Epithelial cell of esophagus (primary cell): ENCODE measurements around the gene OTOP1.
"Not testable (repeated sequence)": the region's sequence is repeated elsewhere in the genome, so short reads cannot be mapped to it uniquely, and the experiment has no call there.

ENCODE experiments used
- DNase-seq: peaks from one replicate; pipeline ENCODE4 v3.0.0; 2010; ENCODE audit warnings: low read depth
- H3K4me3 ChIP-seq: 2 replicates; pipeline ENCODE4 v1.5.1; 2011; ENCODE audit warnings: mild to moderate bottlenecking, low read length, control low read depth
- TF ChIP-seq, protein P1 (sequence below): IDR thresholded peaks from 2 replicates; pipeline ENCODE4 v1.5.1; 2011; ENCODE audit warnings: low read depth, mild to moderate bottlenecking, low read length, control low read depth, inconsistent platforms; ENCODE audit not compliant: insufficient read depth; ENCODE audit errors: missing control alignments

The OTOP1 gene

DNA sequence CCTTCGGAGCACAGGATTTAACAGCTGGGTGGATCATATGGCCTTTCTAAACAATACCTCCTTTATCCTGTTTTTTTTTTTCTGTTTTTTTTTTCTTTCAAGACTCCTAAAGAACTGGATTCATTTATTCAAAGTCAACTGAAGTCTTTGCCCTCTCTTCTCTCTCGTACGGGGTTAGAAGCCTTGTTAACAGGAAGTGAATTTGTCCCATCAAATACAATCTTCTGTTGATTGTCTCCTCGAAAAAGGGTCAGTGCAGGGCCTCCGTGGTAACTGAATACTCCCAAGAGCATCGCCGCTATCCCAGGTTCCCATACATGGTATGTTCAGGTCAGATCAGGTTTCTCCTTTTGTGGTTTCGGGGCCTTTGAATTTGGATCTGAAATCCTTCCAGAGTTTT, 23.1 kb upstream of the OTOP1 start:
- no peak for DNase-seq
- no peak overlapping the region for H3K4me3 ChIP-seq
- TF ChIP-seq, protein P1, sequence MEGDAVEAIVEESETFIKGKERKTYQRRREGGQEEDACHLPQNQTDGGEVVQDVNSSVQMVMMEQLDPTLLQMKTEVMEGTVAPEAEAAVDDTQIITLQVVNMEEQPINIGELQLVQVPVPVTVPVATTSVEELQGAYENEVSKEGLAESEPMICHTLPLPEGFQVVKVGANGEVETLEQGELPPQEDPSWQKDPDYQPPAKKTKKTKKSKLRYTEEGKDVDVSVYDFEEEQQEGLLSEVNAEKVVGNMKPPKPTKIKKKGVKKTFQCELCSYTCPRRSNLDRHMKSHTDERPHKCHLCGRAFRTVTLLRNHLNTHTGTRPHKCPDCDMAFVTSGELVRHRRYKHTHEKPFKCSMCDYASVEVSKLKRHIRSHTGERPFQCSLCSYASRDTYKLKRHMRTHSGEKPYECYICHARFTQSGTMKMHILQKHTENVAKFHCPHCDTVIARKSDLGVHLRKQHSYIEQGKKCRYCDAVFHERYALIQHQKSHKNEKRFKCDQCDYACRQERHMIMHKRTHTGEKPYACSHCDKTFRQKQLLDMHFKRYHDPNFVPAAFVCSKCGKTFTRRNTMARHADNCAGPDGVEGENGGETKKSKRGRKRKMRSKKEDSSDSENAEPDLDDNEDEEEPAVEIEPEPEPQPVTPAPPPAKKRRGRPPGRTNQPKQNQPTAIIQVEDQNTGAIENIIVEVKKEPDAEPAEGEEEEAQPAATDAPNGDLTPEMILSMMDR: no peak

DNA sequence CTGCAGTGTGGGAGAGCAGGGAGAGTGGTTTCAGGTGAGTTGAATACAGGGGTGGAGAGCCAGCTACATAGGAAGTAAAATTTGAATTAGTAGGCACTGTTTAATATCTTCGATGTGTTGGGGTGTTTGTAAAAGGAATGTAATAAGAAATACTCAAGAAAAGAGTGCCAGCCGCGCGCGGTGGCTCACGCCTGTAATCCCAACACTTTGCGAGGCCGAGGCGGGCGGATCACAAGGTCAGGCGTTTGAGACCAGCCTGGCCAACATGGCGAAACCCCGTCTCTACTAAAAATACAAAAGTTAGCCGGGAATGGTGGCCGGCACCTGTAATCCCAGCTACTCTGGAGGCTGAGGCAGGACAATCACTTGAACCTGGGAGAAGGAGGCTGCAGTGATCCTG, 22.6 kb upstream of the OTOP1 start:
- H3K4me3 ChIP-seq, DNase-seq: not testable (repeated sequence)

DNA sequence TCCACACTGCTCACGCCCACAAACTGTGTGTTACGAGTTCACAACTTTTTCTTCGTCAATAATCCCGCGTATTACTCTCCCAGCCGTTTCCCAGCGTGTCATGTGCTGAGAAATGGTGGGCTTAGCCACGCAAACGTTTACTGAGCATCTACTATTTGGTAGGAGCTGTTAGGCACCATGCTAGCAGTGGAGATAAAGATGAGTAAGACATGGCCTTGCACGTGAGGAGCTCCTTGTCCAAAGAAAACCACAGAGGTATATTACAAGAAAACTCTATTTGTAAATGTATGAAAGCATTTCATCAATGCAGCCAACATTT, 22.1 kb upstream of the OTOP1 start:
- TF ChIP-seq, protein P1: no peak
- DNase-seq: no peak
- H3K4me3 ChIP-seq: peak overlapping the region; percentile 90

DNA sequence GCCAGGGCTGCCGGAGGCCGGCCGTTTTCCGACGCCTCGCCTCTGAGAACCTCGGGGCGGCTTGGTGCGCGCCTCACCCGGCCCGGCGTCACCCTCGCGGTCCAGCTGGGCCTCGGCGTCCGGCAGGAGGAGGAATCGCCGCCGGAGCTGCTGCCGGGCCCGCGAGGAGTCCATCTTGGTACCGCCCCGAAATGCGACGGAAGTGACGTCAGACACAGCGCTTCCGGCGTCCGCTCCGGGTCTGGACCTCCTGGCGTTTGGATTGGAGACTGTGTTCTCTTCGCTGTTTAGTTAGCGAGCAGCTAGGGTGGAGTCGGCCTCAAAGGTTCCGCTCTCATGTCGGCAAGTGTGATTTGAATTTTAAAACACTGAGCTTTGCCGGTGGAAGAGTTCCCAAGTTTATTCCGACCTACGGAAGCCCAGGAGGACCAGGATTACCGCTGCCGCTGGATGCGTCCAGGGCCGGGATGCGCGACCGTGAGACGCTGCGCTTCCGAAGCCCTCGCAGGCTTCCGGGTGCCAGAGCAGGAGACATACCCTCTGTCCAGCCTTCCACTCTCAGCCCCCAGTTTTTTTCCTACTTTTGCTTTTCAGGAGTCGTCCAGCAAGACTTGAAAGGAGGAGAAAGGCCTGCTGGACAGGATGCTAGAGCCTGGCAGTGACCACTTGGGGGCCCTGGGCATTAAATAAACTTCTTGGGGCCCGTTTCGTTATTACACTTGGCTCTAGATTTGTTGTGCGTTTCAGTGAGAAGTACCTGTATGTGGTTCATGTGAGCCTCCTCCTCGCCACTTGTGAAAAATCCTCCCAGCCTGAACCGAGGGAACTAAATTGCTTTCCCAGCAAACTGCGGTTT, 21.5 kb upstream of the OTOP1 start, which contains the start of gene TMEM128:
Gene TMEM128, minus strand, starts transcription at position 195 of the 856 bp plus-strand sequence. Its CDS starts 21 bp downstream, at position 174.
- TF ChIP-seq, protein P1: peak; percentile 19
- peak within 1 kb of the TSS; percentile 90 for H3K4me3 ChIP-seq
- peak; percentile 94 for DNase-seq

DNA sequence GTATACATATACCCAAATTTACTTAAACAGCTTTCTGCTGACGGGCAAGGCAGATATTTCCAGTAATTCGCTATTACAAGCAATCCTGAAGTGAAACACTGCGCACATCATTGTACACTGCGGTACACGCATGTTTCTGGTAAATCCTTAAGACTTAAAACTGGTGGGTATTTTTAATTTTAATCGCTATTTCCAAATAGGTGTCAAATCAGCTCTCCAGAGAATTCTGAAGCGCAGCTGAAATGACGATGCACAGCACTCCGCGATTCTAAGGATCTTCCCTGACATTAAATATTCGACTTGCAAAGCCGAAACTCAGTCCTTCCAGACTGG, 20.9 kb upstream of the OTOP1 start:
- peak overlapping the region; percentile 90 for H3K4me3 ChIP-seq
- DNase-seq: no peak
- TF ChIP-seq, protein P1: no peak

DNA sequence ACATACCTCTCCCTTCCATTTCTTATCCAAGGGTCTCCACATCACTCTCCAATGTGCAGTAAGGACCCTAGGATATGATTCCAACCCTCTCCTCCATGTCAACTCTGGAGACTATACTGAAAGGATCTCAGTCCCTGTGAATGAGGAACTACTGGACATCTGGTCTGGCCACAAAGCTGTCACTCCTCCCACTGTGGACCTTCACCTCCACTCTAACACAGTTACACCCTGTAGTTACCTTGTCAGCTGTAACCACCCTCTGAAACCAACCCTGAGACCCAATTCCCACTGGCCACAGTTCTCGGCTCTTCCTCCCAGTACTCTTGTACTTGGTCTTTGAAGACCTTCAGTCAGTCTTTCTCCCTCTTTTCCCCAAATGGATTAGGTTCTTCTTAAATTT, 18.4 kb upstream of the OTOP1 start:
- no peak for DNase-seq
- TF ChIP-seq, protein P1: no peak
- no peak overlapping the region for H3K4me3 ChIP-seq

DNA sequence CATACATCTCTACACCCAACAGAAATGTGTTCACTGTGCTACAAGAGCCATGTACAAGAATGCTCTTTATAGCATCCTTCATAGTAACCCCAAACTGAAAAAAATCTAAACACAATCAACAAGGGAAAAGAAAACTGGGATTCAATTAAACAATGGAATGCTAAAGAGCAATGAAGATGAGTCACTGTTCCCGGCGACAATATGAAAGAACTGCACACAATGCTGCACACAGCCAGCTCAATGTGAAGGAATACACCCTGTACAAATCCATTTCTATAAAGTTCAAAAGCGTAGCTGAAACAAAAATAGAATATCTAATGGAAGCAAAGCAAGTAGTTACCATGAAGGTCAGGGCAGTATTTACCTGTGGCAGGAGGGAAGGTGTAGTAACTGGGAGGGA, 12.8 kb upstream of the OTOP1 start:
- not testable (repeated sequence) for H3K4me3 ChIP-seq, DNase-seq

DNA sequence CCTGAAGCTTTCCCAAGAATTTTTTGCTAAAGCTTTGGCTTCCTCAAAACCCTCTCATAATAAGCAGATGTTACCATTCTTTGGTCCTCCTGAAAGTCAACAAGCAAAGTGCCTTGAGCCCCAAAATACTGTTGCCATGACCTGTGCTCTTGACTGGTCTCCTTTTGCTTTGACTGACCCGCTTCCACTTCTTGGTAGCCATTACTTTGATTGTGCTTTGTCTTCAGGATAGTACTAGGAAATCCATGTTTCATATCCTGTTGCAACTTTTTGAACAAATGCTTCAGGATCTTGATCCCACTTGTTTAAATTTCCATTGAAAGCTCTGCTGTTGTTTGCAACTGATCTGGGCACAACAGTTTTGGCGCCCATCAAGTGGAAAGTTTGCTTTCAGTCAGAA, 6.9 kb upstream of the OTOP1 start:
- TF ChIP-seq, protein P1: no peak
- no peak for DNase-seq
- no peak overlapping the region for H3K4me3 ChIP-seq
